Panc1 (cell line): ENCODE measurements around the gene TMPRSS5.

ENCODE experiments used
- CTCF ChIP-seq: fragments of 450-650 bp; IDR thresholded peaks from 2 replicates; pipeline ENCODE4 v1.5.1; 2017; ENCODE audit warnings: mild to moderate bottlenecking
- POLR2AphosphoS5 ChIP-seq: IDR thresholded peaks from 2 replicates; pipeline ENCODE4 v1.6.1; 2012; ENCODE audit warnings: mild to moderate bottlenecking, low read depth, low read length, moderate library complexity
- REST ChIP-seq, 2 experiments: IDR thresholded peaks; 2 replicates each; pipeline ENCODE4 v1.6.1; 2011 to 2012; ENCODE audit warnings: low read depth in 2 of 2, control low read depth in 1 of 2, low read length in 1 of 2, mild to moderate bottlenecking in 1 of 2, moderate library complexity in 1 of 2; ENCODE audit not compliant: insufficient read depth in 1 of 2
- TCF7L2 ChIP-seq: IDR thresholded peaks from 2 replicates; pipeline ENCODE4 v1.6.1; 2011; ENCODE audit warnings: mild to moderate bottlenecking, low read depth, low read length, inconsistent platforms

DNA sequence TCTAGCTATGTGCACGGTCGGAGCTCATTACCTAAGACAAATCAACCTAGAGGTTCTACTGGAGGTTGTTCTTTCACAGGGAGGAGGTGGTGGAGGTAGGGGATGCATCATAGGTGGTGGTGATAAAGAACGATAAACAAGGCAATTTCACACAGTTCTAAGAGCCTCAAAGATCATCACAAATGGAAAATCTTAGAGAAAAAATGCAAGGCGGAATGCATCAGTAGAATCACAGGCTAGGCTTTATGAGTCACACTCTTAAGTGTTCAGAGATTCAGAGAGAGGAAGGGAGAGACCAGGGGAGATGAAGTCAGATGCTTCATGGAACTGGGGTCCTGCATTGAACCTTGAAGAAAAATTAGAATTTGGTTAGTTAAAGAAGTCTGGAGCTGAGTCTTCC lies 58.3 kb downstream of the TMPRSS5 start:
- no peak for TF ChIP-seq CTCF
- no peak for TF ChIP-seq POLR2AphosphoS5
- no peak for TF ChIP-seq REST (IDR thresholded peaks at IDR 0.05; ENCODE audit: insufficient read depth in 1 of 2, low read depth in 2 of 2, low read length in 1 of 2)
- TF ChIP-seq TCF7L2: no peak
